ENCODE measurements around the gene COPZ2. TPM values are rescaled to one million over a fixed set of nuclear protein-coding genes. Genes with fewer than 3 reads are reported as not detected.
"Not testable (repeated sequence)": the region's sequence is repeated elsewhere in the genome, so short reads cannot be mapped to it uniquely, and the experiment has no call there.

The COPZ2 gene
- total RNA-seq, 4 donors from 2014 or later = 40.5 to 73.9 (median 62.2) TPM

DNA sequence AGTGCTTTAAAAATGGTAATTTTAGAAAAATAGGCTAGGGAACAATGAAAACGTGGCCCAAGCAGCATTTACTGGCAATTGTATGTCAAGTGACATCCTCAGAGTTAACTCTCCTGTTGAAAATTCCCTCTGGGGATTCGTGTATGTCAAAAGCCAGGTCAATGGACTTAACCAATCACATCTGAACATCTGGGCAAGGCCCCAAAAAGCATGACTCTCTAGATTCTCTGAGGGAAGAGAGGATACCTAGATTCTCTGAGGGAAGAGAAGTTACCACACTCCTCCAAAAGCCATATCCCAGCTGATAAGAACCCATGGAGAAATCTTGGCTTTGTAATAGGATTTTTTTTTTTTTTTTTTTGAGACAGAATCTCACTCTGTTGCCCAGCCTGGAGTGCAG lies 34.1 kb upstream of the COPZ2 start:
- no peaks in the 10 kb centered on the region for H3K9me3 ChIP-seq
- peak overlapping the region in 1 of 4 donors; percentile 27 for H3K27ac ChIP-seq
- H3K4me3 ChIP-seq = no peak overlapping the region
- TF ChIP-seq EP300 (IDR thresholded peaks at IDR 0.05) (no peak), POLR2A (IDR thresholded peaks at IDR 0.05) (no peak)
- TF ChIP-seq, protein P1, sequence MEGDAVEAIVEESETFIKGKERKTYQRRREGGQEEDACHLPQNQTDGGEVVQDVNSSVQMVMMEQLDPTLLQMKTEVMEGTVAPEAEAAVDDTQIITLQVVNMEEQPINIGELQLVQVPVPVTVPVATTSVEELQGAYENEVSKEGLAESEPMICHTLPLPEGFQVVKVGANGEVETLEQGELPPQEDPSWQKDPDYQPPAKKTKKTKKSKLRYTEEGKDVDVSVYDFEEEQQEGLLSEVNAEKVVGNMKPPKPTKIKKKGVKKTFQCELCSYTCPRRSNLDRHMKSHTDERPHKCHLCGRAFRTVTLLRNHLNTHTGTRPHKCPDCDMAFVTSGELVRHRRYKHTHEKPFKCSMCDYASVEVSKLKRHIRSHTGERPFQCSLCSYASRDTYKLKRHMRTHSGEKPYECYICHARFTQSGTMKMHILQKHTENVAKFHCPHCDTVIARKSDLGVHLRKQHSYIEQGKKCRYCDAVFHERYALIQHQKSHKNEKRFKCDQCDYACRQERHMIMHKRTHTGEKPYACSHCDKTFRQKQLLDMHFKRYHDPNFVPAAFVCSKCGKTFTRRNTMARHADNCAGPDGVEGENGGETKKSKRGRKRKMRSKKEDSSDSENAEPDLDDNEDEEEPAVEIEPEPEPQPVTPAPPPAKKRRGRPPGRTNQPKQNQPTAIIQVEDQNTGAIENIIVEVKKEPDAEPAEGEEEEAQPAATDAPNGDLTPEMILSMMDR (IDR thresholded peaks at IDR 0.05) = no peak
- peaks cover 1 to 87% (median 4%) of the 10 kb centered on the region in 3 donors for H3K36me3 ChIP-seq
- H3K4me1 ChIP-seq = peaks cover 0 to 39% (median 2%) of the 10 kb centered on the region in 4 donors
- no peak for DNase-seq (ENCODE audit: low spot score in 2 of 2)
- H3K27me3 ChIP-seq = no peaks in the 10 kb centered on the region
- WGBS, 2 donors = 69 to 72% methylated on average over 2 of the region's 2 CpGs

DNA sequence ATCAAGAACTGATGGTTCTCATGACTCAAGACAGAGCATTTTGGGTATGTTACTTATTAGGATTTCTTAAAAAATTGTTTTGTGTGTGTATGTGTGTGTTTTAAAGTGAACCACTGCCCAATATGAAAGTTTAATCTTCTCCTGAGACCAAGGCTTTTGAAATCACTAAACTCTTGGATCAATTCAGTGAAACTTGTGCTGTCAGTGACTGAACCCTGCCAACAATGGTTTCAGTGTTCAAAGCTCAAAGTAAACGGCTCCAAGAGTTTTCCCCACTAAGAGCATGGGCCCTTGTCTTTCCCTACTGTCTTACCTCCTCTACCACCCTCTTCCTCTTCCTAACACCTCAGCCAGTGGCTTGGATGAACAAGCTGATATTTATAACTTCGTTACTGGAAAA lies 32.6 kb upstream of the COPZ2 start:
- peaks cover 0 to 83% (median 0%) of the 10 kb centered on the region in 3 donors for H3K36me3 ChIP-seq
- DNase-seq (ENCODE audit: low spot score in 2 of 2) = no peak
- no peaks in the 10 kb centered on the region for H3K27me3 ChIP-seq
- TF ChIP-seq EP300 (IDR thresholded peaks at IDR 0.05) (no peak), POLR2A (IDR thresholded peaks at IDR 0.05) (no peak)
- TF ChIP-seq, protein P1 (IDR thresholded peaks at IDR 0.05) = no peak
- no peak overlapping the region for H3K4me3 ChIP-seq
- H3K9me3 ChIP-seq = no peaks in the 10 kb centered on the region
- WGBS, 2 donors = 35 to 36% methylated on average over 2 of the region's 2 CpGs
- peak overlapping the region in 2 of 4 donors; percentile 44 to 47 for H3K27ac ChIP-seq
- peaks cover 0 to 45% (median 2%) of the 10 kb centered on the region in 4 donors for H3K4me1 ChIP-seq

DNA sequence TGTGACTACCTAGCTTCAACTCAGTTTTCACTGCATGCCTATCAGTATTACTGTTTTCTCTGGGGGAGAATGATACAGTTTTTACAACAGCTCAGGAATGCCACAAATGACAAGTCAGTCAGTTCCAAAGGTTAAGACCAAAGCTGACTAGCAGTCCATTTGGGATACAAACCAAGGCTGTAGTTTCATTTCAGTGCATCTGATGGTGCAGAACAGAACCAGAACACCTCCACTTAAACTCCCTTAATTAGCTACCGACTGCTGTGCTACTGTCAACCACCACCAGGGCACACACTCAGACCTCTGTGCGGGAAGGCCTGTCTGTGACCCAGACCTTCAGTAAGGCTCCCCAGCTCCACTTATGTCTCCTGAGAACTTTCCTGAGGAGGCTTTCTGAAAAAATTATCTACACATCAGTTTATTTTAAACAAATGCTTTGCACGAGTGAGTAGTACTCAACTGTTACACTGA lies 30.9 kb upstream of the COPZ2 start:
- peaks cover 0 to 92% (median 0%) of the 10 kb centered on the region in 3 donors for H3K36me3 ChIP-seq
- TF ChIP-seq, protein P1 (IDR thresholded peaks at IDR 0.05) = no peak
- TF ChIP-seq EP300 (IDR thresholded peaks at IDR 0.05) = no peak
- no peak for TF ChIP-seq POLR2A (IDR thresholded peaks at IDR 0.05)
- peaks cover 0 to 50% (median 0%) of the 10 kb centered on the region in 4 donors for H3K4me1 ChIP-seq
- WGBS, 2 donors = 67 to 72% methylated on average over 3 of the region's 3 CpGs
- H3K27ac ChIP-seq = peak overlapping the region in 2 of 4 donors; percentile 21 to 58
- H3K27me3 ChIP-seq = no peaks in the 10 kb centered on the region
- no peak for DNase-seq (ENCODE audit: low spot score in 2 of 2)
- H3K9me3 ChIP-seq = no peaks in the 10 kb centered on the region
- H3K4me3 ChIP-seq = no peak overlapping the region

DNA sequence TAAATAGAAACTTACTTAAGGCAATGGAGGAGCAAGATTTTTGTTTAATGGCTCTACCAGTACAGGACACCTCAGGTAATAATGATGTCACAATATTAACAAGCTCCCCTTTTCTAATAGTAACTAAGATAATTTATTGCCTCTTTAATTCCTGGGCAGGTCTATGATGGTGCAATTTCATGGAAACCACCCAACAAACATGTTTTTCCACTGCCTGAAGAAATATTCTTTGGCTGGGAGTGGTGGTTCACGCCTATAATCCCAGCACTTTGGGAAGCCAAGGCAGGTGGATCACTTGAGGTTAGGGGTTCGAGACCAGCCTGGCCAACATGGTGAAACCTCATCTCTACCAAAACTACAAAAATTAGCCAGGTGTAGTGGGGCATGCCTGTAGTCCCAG lies 30.2 kb upstream of the COPZ2 start:
- H3K4me3 ChIP-seq, H3K9me3 ChIP-seq, H3K27me3 ChIP-seq: not testable (repeated sequence)
- TF ChIP-seq EP300 (IDR thresholded peaks at IDR 0.05) = peak in 1 of 2 donors; percentile 59
- peaks cover 0 to 56% (median 0%) of the 10 kb centered on the region in 4 donors for H3K4me1 ChIP-seq
- peak in 1 of 2 donors; percentile 53 for DNase-seq (ENCODE audit: low spot score in 2 of 2)
- peak overlapping the region in 2 of 4 donors; percentile 21 to 58 for H3K27ac ChIP-seq
- WGBS, 2 donors = 83 to 87% methylated on average over 2 of the region's 2 CpGs
- peaks cover 0 to 92% (median 0%) of the 10 kb centered on the region in 3 donors for H3K36me3 ChIP-seq

DNA sequence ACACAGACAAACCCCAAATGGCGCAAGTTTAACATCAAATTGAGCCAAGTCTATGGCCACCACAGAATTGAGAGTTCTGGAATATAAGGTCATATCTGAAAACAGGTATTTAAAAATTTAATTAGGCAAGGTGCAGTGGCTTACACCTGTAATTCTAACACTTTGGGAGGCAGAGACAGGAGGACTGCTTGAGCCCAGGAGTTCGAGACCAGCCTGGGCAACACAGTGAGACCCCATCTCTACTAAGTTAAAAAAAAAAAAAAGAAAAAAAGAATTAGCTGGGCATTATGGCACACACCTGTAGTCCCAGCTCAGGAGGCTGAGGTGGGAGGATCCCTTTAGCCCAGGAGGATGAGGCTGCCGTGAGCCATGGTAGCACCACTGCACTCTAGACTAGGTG lies 29.6 kb upstream of the COPZ2 start:
- no peaks in the 10 kb centered on the region for H3K27me3 ChIP-seq
- H3K9me3 ChIP-seq = no peaks in the 10 kb centered on the region
- H3K27ac ChIP-seq = peak overlapping the region in 1 of 4 donors; percentile 21
- no peak overlapping the region for H3K4me3 ChIP-seq
- TF ChIP-seq EP300 (IDR thresholded peaks at IDR 0.05) = no peak
- TF ChIP-seq, protein P1 (IDR thresholded peaks at IDR 0.05) = no peak
- no peak for TF ChIP-seq POLR2A (IDR thresholded peaks at IDR 0.05)
- DNase-seq (ENCODE audit: low spot score in 2 of 2) = no peak
- WGBS, 2 donors = 92 to 97% methylated on average over 3 of the region's 3 CpGs
- peaks cover 0 to 56% (median 0%) of the 10 kb centered on the region in 4 donors for H3K4me1 ChIP-seq
- H3K36me3 ChIP-seq = peaks cover 0 to 92% (median 2%) of the 10 kb centered on the region in 3 donors
